DOHH2 (cell line): ENCODE results near the gene TAAR2.

Source experiments
- H3F3A ChIP-seq: fragments of 200-600 bp; sonication (generic), shearing (Covaris generic); 2 replicates; pipeline ENCODE4 v1.6.0; 2016; ENCODE audit warnings: antibody characterized with exemption, mild to moderate bottlenecking; ENCODE audit not compliant: control insufficient read depth, insufficient read depth
- H3K27ac ChIP-seq: fragments of 200-600 bp; sonication (generic); 2 replicates; pipeline ENCODE4 v1.5.1; 2014; ENCODE audit warnings: low read depth, mild to moderate bottlenecking, low read length, moderate library complexity
- H3K27me3 ChIP-seq: fragments of 200-600 bp; sonication (generic); 2 replicates; pipeline ENCODE4 v1.6.1; 2014; ENCODE audit warnings: mild to moderate bottlenecking, low read length, mixed read lengths; ENCODE audit not compliant: control insufficient read depth
- H3K36me3 ChIP-seq: fragments of 200-600 bp; sonication (generic); 2 replicates; pipeline ENCODE4 v1.6.1; 2014; ENCODE audit warnings: mild to moderate bottlenecking, low read length, moderate library complexity, mixed read lengths; ENCODE audit not compliant: control insufficient read depth
- H3K4me1 ChIP-seq: fragments of 200-600 bp; sonication (generic); 2 replicates; pipeline ENCODE4 v1.6.1; 2014; ENCODE audit warnings: mild to moderate bottlenecking, low read length, mixed read lengths; ENCODE audit not compliant: control insufficient read depth
- H3K4me2 ChIP-seq: fragments of 200-600 bp; sonication (generic); 2 replicates; pipeline ENCODE4 v1.6.0; 2014; ENCODE audit warnings: mild to moderate bottlenecking, low read length, moderate library complexity
- H3K4me3 ChIP-seq: fragments of 200-600 bp; sonication (generic); 2 replicates; pipeline ENCODE4 v1.5.1; 2014; ENCODE audit warnings: mild to moderate bottlenecking, low read length, mixed read lengths
- H3K79me2 ChIP-seq: fragments of 200-600 bp; sonication (generic); 2 replicates; pipeline ENCODE4 v1.6.1; 2014; ENCODE audit warnings: mild to moderate bottlenecking, low read length, mixed read lengths; ENCODE audit not compliant: control insufficient read depth
- H3K9me2 ChIP-seq: fragments of 200-600 bp; sonication (generic); replicated peaks from 2 replicates; pipeline ENCODE4 v1.6.1; 2014; ENCODE audit warnings: mild to moderate bottlenecking, low read length, mixed read lengths; ENCODE audit not compliant: control insufficient read depth
- H3K9me3 ChIP-seq: fragments of 200-600 bp; sonication (generic); 2 replicates; pipeline ENCODE4 v1.6.1; 2014; ENCODE audit warnings: antibody characterized with exemption, low read length, mixed read lengths; ENCODE audit not compliant: control insufficient read depth, insufficient read depth
- H4K20me1 ChIP-seq: fragments of 200-600 bp; sonication (generic); 2 replicates; pipeline ENCODE4 v1.6.0; 2014; ENCODE audit warnings: low read depth, mild to moderate bottlenecking, antibody characterized with exemption, low read length, moderate library complexity; ENCODE audit not compliant: control insufficient read depth, insufficient read depth
- EZH2phosphoT487 ChIP-seq: fragments of 200-600 bp; sonication (generic); IDR thresholded peaks from 2 replicates; pipeline ENCODE4 v1.6.1; 2017; ENCODE audit warnings: borderline replicate concordance, mild to moderate bottlenecking, antibody characterized with exemption, low read length, moderate library complexity, mixed read lengths
- TF ChIP-seq, protein P1 (sequence below): fragments of 200-600 bp; sonication (generic); IDR thresholded peaks from one replicate; pipeline ENCODE4 v1.5.1; 2014; ENCODE audit warnings: antibody characterized with exemption, mild to moderate bottlenecking, low read depth, low read length; ENCODE audit not compliant: poor library complexity, severe bottlenecking

TAAR2 gene

GRCh38 chr6:132651062-132651461 lies 27.0 kb upstream of the TAAR2 start:
- H3K27ac ChIP-seq: no peak overlapping the region
- no peak for TF ChIP-seq EZH2phosphoT487
- TF ChIP-seq, protein P1, sequence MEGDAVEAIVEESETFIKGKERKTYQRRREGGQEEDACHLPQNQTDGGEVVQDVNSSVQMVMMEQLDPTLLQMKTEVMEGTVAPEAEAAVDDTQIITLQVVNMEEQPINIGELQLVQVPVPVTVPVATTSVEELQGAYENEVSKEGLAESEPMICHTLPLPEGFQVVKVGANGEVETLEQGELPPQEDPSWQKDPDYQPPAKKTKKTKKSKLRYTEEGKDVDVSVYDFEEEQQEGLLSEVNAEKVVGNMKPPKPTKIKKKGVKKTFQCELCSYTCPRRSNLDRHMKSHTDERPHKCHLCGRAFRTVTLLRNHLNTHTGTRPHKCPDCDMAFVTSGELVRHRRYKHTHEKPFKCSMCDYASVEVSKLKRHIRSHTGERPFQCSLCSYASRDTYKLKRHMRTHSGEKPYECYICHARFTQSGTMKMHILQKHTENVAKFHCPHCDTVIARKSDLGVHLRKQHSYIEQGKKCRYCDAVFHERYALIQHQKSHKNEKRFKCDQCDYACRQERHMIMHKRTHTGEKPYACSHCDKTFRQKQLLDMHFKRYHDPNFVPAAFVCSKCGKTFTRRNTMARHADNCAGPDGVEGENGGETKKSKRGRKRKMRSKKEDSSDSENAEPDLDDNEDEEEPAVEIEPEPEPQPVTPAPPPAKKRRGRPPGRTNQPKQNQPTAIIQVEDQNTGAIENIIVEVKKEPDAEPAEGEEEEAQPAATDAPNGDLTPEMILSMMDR: no peak

DNA sequence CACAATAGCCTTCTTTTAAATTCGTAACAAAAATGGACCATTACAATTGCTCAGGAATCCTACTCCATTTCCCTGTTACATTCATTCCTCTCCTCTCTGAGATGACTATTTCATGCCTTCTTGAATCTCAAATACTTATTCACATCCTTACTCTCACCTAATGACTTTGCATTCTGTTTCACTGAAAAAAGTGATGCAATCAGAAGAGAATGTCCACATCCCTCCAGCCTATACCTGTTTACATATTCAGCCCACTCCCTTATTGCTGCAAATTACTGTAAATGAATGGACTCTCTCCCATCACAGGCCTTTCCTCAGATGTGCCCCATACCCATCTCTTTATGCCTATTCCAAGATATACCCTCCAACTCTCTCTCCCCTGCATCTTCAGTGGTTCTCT lies 26.4 kb upstream of the TAAR2 start:
- H3K9me3 ChIP-seq: no peaks in the 10 kb centered on the region
- H3K4me1 ChIP-seq: no peaks in the 10 kb centered on the region
- no peaks in the 10 kb centered on the region for H3K79me2 ChIP-seq
- no peak overlapping the region for H3K4me2 ChIP-seq
- TF ChIP-seq, protein P1: no peak
- no peak for TF ChIP-seq EZH2phosphoT487
- no peaks in the 10 kb centered on the region for H3K9me2 ChIP-seq
- no peaks in the 10 kb centered on the region for H3K36me3 ChIP-seq
- H3K4me3 ChIP-seq: no peak overlapping the region
- no peaks in the 10 kb centered on the region for H3K27me3 ChIP-seq
- no peaks in the 10 kb centered on the region for H3F3A ChIP-seq
- no peaks in the 10 kb centered on the region for H4K20me1 ChIP-seq
- H3K27ac ChIP-seq: no peak overlapping the region

More at GRCh38 chr6:132651062-132651461, 27.0 kb upstream of the TAAR2 start:
- H3K4me3 ChIP-seq: no peak overlapping the region
- no peaks in the 10 kb centered on the region for H3K9me3 ChIP-seq
- no peaks in the 10 kb centered on the region for H3K79me2 ChIP-seq
- no peaks in the 10 kb centered on the region for H4K20me1 ChIP-seq
- no peaks in the 10 kb centered on the region for H3F3A ChIP-seq
- H3K4me2 ChIP-seq: no peak overlapping the region
- H3K4me1 ChIP-seq: no peaks in the 10 kb centered on the region
- no peaks in the 10 kb centered on the region for H3K27me3 ChIP-seq
- no peaks in the 10 kb centered on the region for H3K9me2 ChIP-seq
- no peaks in the 10 kb centered on the region for H3K36me3 ChIP-seq

- Histone ChIP-seq H3K27ac (no peak overlapping the region), H4K20me1 (no peaks in the 10 kb centered on the region), H3F3A (no peaks in the 10 kb centered on the region), H3K27me3 (no peaks in the 10 kb centered on the region), H3K79me2 (no peaks in the 10 kb centered on the region), H3K4me1 (peaks cover 5% of the 10 kb centered on the region), H3K4me3 (no peak overlapping the region), H3K36me3 (no peaks in the 10 kb centered on the region), H3K9me2 (no peaks in the 10 kb centered on the region), H3K4me2 (no peak overlapping the region), H3K9me3 (no peaks in the 10 kb centered on the region)
- TF ChIP-seq EZH2phosphoT487: no peak
- TF ChIP-seq, protein P1: no peak
Measured at GRCh38 chr6:132648828-132649227, 24.8 kb upstream of the TAAR2 start.
